ENCODE results near the gene C16orf82. TPM values are rescaled to one million over a fixed set of nuclear protein-coding genes. Genes with fewer than 3 reads are reported as not detected.
A peak's percentile ranks its signal among the peaks of the same experiment; 100 is the strongest.
"Not testable (repeated sequence)": the region's sequence is repeated elsewhere in the genome, so short reads cannot be mapped to it uniquely, and the experiment has no call there.

Gene C16orf82
- polyA plus RNA-seq (ENCODE audit: insufficient read length), result not detected
- long read RNA-seq, donor 1, partial matches to known transcripts, result 0 of 3 reads
- long read RNA-seq, donor 1, other reads (novel, unspliced or antisense), result 0 of 3 reads
- long read RNA-seq, donor 2, result 0 reads
- long read RNA-seq, donor 3, result 0 reads
- long read RNA-seq, donor 4, result 0 reads
- long read RNA-seq, donor 5, result 0 reads
- long read RNA-seq, donor 6, result 0 reads
- long read RNA-seq, donor 7, result 0 reads
- long read RNA-seq, donor 8, result 0 reads

- peak; percentile 11 for DNase-seq
These were observed at the start of gene C16orf82 for GRCh38 chr16:27066668-27067537. TSS of gene C16orf82 (plus strand) at chr16:27066927.

DNA sequence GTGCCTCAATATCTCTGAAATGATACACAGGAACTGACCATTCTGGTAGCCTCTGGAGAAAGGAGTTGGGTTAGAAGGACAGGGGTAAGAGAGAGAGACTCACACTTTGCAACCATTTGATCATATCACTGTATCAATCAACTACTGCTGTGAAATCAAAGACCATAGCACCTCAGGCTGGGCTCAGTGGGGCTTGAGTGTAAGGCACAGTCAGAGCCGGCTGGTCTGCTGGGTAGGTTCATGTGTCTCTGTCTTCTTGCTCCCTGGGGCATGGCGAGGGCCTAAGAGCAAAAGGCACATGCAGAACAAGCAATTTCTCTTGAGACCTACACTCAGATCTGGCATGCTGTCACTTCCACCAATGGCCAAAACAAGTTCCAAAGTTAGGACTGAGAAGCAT is 46.7 kb upstream of the C16orf82 start:
- DNase-seq, result no peak

GRCh38 chr16:27024010-27024409 is 42.7 kb upstream of the C16orf82 start:
- no peak for DNase-seq

DNA sequence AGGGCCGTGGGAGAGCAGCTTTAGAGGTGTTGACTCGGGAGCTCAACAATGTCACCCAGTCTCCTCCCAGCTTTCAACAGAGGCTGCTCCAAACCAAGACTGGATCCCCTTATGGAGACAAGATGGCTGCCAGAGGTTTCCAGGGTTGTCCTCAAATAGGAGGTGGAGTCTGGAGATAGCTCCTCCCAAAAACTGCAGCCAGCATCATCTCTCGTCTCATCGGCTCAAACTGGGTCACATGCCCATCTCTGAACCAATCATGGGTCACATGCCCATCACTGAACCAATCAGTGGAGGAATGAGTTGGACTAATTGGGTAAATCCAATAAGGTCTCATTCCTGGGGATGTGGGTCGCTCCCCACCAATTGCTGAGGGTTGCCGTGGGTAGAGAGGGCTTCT is 41.1 kb upstream of the C16orf82 start:
- DNase-seq, result no peak

DNA sequence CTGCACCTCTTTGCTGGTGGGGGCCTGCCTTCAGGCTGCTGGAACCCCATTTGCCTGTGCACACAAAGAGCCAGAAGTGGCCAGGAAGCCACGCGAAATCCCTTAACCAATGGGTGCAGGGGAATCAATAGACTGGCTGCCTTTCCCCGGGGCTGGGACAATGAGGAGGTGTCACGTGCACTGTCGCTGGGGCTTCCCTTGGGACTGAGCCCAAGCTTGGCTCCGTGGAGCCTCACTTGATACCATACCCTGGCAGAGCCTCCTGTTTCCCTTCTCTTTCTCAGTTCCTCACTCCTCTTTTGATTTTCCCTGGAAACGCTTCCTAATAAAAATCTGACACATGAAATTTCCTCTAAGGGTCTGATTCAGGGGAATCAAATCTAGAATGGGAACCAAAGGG is 38.8 kb upstream of the C16orf82 start:
- DNase-seq, result no peak

GRCh38 chr16:27028591-27029110 is 38.1 kb upstream of the C16orf82 start:
- DNase-seq, result no peak

- DNase-seq, result no peak
These were observed 37.2 kb upstream of the C16orf82 start for GRCh38 chr16:27029525-27029924.

DNA sequence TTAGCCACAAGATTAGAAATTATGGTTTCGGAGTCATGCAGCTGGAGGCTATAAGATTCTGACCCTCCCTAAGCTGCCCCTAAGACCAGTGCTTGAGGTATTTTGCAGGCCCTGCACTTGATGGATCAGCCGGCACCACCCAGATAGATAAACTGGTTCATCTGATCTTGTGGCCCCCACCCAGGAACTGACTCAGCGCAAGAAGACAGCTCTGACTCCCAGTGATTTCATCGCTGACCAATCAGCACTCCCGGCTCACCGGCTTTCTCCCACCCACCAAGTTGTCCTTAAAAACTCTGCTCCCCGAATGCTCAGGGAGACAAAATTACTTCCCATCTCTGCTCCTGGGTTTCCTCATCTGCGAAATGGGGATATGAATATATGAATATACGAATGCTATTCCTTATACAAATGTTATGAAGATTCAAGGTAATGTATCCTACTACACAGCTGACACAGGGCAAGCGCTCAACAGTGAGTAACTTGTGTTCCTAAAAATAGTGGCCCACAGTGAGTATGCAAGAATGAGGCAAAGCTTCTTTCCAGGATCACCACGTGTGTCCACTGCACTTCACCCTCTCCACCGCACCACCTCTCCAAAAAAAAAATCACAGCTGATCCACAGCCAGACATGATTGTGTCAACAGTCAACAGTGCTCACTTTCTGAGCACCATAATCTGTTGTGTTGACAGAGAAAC is 33.3 kb upstream of the C16orf82 start:
- DNase-seq, result no peak

- DNase-seq, result no peak
These were observed 26.0 kb upstream of the C16orf82 start for GRCh38 chr16:27040732-27041131.

DNA sequence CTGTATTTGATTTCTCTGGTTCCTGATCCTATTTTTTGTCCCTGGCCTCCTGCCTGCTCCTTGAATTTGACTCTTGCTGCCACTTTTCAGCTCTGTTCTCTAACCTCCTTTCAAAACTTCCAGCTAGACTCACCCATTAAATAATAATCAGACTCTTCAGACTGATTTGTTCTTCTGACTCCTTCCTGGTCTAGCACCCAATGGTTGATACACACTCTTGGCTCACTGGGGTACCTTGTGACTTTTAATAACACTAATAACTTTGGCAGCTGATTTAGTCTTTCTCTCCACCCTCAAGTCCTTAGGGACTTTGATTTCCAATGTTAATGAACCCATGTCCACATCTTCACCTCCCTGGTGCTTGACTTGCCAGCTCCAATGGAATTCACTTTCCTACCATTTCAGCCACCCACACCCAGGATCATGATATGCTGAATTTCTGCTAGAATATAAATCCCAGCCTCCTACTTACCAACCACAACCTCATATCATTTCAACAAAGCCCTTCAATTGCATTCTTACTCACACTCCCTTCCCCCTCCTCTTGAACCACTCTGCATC is 19.7 kb upstream of the C16orf82 start:
- DNase-seq, result no peak

GRCh38 chr16:27048316-27048715 is 18.4 kb upstream of the C16orf82 start:
- DNase-seq, result no peak

GRCh38 chr16:27049117-27049516 is 17.6 kb upstream of the C16orf82 start:
- DNase-seq, result no peak

DNA sequence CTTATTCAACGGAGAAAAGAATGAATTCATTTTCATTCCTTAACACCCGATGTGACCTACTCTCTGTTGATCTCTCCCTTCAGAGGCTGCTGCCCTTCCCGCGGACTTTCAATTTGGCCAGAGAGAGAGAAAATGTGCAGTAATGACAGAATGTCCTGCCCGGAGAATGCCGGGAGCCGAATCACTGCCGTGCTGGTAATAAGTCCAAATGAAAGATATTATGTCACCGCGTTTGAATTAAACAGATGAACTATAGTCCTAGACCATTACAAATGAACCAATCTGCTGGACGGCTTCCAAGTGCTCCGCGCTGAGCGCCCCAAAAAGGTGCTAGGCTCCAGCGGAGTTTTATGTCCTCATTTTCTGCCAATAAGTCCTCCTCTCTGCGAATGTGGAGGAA is 14.7 kb upstream of the C16orf82 start:
- DNase-seq, result no peak

- no peak for DNase-seq
These were observed 12.7 kb upstream of the C16orf82 start for GRCh38 chr16:27053996-27054395.

DNA sequence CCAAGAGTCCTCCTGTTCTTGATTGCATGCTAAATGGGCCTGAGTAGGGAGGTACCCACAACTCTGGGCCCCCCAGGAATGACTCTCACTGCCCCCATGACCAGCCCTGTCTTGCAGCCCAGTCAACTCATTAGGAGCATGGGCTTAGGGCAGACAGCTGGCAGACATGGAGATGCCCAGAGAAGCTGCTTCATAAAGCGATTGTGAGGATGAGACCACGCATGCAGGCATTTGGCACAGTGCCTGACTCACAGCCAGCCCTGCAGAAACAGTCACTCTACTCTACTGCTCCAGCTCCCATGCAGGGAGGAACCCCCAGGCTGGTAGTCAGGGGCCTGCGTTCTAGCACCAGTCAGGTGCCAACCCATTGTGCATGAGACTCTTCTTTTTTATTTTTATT is 8.4 kb upstream of the C16orf82 start:
- no peak for DNase-seq

GRCh38 chr16:27070776-27071175 is 4.0 kb downstream of the C16orf82 start:
- no peak for DNase-seq

- DNase-seq, result no peak
These were observed 7.0 kb downstream of the C16orf82 start for GRCh38 chr16:27073733-27074132.

DNA sequence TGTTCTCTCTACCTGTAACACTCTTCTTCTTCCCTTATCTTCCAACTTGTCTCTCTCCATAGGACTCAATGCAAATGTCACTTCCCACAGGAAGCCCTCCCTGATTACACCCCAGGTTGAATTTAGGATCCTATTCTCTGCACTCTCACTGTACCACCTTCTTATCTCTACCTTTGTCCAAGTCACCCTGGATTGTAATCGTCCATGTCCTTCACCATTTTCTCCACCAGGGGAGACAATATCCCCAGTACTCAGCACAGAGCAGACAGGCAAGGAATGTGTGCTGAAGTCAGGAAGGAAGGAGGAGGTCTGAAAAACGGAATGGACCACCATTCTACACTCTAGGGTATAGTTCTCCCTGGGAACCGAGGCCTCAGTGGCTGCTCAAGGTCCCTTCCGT is 14.2 kb downstream of the C16orf82 start:
- DNase-seq, result no peak

DNA sequence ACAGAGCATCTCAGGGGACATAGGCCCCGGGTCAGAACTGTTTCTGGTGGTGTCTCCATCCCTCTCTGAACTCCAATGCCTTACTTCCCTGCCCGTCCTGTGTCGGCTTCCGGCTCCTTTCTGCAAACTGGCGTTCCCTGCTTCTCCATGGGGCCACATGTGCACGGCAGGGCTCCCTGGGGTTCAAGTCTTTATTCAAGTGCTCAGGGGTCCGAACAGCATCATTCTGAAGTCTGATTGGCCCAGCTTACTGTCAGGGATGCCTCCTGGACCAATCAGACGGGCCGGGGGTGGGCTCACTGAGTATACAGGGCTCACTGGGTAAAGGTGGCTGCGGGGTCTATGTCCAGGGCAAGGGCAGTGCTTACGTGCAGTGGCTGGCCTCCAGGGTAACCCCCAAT is 17.1 kb downstream of the C16orf82 start:
- DNase-seq, result no peak

GRCh38 chr16:27084307-27085028 is 17.7 kb downstream of the C16orf82 start:
- DNase-seq, result peak; percentile 45

DNA sequence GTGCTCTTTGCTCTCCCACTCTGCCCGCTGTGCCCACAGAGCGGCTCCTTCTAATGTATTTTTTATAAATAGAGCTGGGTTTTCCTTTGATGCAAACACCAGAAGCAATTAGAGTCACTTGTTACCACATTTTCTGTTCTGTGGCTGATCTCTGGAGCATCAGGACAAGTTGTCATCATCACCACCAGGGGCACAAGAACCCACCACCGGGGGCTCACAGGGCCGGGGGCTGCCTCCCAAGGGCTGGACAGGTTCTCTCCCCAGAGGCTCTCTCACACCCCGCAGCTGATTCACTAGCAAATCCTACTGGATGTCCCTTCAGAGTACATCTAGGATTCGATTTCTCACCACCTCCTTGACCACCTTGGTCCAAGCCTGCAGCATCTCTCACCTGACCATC is 18.5 kb downstream of the C16orf82 start:
- no peak for DNase-seq

DNA sequence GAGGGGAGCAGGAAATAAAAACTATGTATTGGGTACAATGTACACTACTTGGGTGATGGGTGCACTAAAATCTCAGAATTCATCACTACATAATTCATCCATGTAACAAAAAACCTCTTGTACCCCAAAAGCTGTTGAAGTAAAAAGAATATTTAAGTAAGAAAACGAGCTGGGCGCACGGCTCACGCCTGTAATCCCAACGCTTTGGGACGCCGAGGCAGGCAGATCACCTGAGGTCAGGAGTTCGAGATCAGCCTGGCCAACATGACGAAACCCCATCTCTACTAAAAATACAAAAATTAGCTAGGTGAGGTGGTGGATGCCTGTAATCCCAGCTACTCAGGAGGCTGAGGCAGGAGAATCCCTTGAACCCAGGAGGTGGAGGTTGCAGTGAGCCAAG is 19.3 kb downstream of the C16orf82 start:
- DNase-seq, result not testable (repeated sequence)

Data from left kidney (tissue), 8 donors.